Nephron progenitor cell (in vitro differentiated cells): Measurements from ENCODE around the gene MSI2.
A peak's percentile ranks its signal among the peaks of the same experiment; 100 is the strongest.

Experiments
- DNase-seq: peaks from one replicate; pipeline ENCODE4 v3.0.0; 2021
- H3K27ac Mint-ChIP-seq: 2 replicates; pipeline ENCODE4 v1.8.0; 2021; ENCODE audit warnings: mild to moderate bottlenecking, moderate library complexity, mixed read lengths
- H3K27me3 Mint-ChIP-seq: 2 replicates; pipeline ENCODE4 v1.8.0; 2021; ENCODE audit warnings: mild to moderate bottlenecking, low read depth, mixed read lengths; ENCODE audit not compliant: poor library complexity
- H3K36me3 Mint-ChIP-seq: 2 replicates; pipeline ENCODE4 v1.8.0; 2021; ENCODE audit warnings: low read depth, mixed read lengths
- H3K4me1 Mint-ChIP-seq: 2 replicates; pipeline ENCODE4 v1.8.0; 2021; ENCODE audit warnings: mixed read lengths
- H3K4me3 Mint-ChIP-seq: 2 replicates; pipeline ENCODE4 v1.8.0; 2021; ENCODE audit warnings: mild to moderate bottlenecking, moderate library complexity, mixed read lengths
- H3K9me3 Mint-ChIP-seq: 2 replicates; pipeline ENCODE4 v1.8.0; 2021; ENCODE audit warnings: mild to moderate bottlenecking, moderate library complexity, mixed read lengths
- TF ChIP-seq, protein P1 (sequence below): fragments of 200-600 bp; sonication (generic); IDR thresholded peaks from 2 replicates; pipeline ENCODE4 v1.5.0; 2021; ENCODE audit warnings: antibody characterized with exemption

Gene MSI2

DNA sequence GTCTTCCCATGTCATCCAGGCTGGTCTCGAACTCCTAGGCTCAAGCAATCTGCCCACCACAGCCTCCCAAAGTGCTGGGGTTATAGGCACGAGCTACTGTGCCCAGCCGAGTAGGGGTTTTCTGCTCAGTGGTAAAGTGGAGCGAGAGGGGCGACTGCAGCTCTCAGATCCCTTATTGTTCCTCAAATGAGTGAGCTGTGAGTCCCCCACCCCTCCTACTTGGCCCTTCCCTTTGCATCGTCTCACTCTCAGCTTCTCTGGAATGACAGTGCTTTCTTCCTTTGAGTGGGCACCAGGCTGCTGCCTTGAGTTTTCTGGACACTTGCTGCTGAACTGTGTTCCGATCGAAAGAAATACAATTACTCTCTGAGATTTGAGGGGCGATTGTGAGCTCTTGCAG is 63.5 kb downstream of the MSI2 start:
- H3K4me3 Mint-ChIP-seq, result no peak overlapping the region
- no peak for DNase-seq
- H3K9me3 Mint-ChIP-seq, result no peaks in the 10 kb centered on the region
- no peak overlapping the region for H3K27ac Mint-ChIP-seq
- peaks cover 5% of the 10 kb centered on the region for H3K27me3 Mint-ChIP-seq
- peaks cover 70% of the 10 kb centered on the region for H3K36me3 Mint-ChIP-seq
- peaks cover 73% of the 10 kb centered on the region for H3K4me1 Mint-ChIP-seq
- TF ChIP-seq, protein P1, sequence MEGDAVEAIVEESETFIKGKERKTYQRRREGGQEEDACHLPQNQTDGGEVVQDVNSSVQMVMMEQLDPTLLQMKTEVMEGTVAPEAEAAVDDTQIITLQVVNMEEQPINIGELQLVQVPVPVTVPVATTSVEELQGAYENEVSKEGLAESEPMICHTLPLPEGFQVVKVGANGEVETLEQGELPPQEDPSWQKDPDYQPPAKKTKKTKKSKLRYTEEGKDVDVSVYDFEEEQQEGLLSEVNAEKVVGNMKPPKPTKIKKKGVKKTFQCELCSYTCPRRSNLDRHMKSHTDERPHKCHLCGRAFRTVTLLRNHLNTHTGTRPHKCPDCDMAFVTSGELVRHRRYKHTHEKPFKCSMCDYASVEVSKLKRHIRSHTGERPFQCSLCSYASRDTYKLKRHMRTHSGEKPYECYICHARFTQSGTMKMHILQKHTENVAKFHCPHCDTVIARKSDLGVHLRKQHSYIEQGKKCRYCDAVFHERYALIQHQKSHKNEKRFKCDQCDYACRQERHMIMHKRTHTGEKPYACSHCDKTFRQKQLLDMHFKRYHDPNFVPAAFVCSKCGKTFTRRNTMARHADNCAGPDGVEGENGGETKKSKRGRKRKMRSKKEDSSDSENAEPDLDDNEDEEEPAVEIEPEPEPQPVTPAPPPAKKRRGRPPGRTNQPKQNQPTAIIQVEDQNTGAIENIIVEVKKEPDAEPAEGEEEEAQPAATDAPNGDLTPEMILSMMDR, result no peak

DNA sequence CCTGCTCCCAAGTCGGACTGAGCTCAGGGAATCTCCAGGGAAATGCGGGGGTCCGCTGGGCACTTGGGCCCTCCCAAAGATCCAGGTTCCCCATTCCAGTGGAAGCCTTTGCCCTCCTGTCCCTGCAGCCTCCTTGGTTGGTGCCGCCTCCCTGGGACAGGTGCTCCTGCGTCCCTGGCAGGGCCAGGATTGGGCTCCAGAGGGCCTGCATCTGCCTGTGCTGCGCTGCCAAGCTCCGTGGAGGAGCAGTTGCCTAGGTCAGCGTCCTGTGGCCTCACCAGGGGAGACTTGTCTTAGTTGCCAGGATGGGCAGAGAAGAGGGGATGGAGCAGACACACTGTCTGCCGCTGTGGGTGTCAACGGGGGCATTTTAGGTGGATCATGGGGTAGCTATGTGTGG is 67.1 kb downstream of the MSI2 start:
- no peak overlapping the region for H3K27ac Mint-ChIP-seq
- TF ChIP-seq, protein P1, result no peak
- no peaks in the 10 kb centered on the region for H3K9me3 Mint-ChIP-seq
- peaks cover 81% of the 10 kb centered on the region for H3K4me1 Mint-ChIP-seq
- DNase-seq, result no peak
- no peak overlapping the region for H3K4me3 Mint-ChIP-seq
- H3K36me3 Mint-ChIP-seq, result peaks cover 72% of the 10 kb centered on the region
- peaks cover 9% of the 10 kb centered on the region for H3K27me3 Mint-ChIP-seq

DNA sequence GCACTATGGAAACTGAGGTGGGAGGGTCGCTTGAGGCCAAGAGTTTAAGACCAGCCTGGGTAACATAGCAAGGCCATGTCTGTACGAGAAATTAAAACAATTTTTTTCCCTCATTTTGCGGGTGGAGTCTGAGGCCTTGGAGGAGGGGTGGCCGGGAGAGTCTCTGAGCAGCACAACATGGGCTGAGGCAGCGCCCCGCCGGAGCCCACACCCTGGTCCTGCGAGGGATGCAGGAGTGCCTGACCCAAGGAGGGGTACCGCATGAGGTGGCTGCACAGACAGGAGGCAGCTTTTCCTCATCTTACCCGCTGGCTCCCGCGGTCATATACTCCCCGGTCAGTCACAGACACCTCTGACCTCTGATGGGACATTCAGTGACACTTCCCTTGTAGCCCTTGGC is 67.7 kb downstream of the MSI2 start:
- H3K4me3 Mint-ChIP-seq, result no peak overlapping the region
- H3K27me3 Mint-ChIP-seq, result peaks cover 6% of the 10 kb centered on the region
- H3K4me1 Mint-ChIP-seq, result peaks cover 81% of the 10 kb centered on the region
- no peaks in the 10 kb centered on the region for H3K9me3 Mint-ChIP-seq
- H3K36me3 Mint-ChIP-seq, result peaks cover 71% of the 10 kb centered on the region
- DNase-seq, result no peak
- peak overlapping the region; percentile 75 for H3K27ac Mint-ChIP-seq
- TF ChIP-seq, protein P1, result no peak

DNA sequence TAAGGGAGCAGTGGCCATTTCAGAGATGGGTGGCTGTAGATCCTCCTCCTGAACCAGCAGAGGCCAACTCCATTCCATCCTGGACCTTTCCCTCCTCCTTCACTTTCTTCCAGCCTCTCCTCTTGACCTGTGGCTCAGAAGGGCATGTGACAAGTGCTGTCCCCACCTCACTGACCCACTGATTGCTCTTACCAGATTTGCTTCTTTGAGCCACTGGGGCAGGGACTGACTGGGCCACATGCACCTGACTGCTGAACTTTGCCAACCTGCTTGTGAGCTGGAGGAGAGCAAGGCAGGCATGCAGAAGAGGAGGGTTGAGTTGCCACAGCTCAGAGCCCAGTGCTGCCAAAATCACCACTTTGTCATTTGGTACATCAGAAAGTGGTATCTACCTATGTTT is 68.3 kb downstream of the MSI2 start:
- Mint-ChIP-seq H3K4me1 (peaks cover 84% of the 10 kb centered on the region), H3K36me3 (peaks cover 69% of the 10 kb centered on the region), H3K27ac (no peak overlapping the region), H3K27me3 (peaks cover 6% of the 10 kb centered on the region), H3K9me3 (no peaks in the 10 kb centered on the region), H3K4me3 (no peak overlapping the region)
- TF ChIP-seq, protein P1, result no peak
- no peak for DNase-seq

DNA sequence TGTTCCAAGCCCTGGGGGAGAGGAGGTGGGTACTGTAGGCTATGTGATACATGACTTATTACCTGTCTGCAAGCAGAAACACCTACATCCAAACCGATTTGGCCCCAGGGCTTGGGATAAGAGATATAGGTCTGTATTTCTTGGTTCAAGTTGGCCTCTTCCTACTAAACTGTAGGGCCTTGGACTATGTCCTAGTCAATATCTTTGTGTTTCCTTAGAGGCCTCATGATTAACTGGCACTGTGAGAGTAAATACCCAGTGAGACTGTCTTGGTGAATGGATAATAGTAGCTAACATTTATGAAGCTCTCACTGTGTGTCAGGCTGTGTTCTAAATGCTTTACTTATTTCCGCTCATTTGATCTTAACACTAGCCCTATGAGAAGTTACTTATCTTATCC is 70.0 kb downstream of the MSI2 start:
- no peak overlapping the region for H3K4me3 Mint-ChIP-seq
- H3K27me3 Mint-ChIP-seq, result peaks cover 6% of the 10 kb centered on the region
- peak overlapping the region; percentile 93 for H3K27ac Mint-ChIP-seq
- no peak for DNase-seq
- H3K9me3 Mint-ChIP-seq, result no peaks in the 10 kb centered on the region
- TF ChIP-seq, protein P1, result no peak
- peaks cover 68% of the 10 kb centered on the region for H3K36me3 Mint-ChIP-seq
- peaks cover 81% of the 10 kb centered on the region for H3K4me1 Mint-ChIP-seq

DNA sequence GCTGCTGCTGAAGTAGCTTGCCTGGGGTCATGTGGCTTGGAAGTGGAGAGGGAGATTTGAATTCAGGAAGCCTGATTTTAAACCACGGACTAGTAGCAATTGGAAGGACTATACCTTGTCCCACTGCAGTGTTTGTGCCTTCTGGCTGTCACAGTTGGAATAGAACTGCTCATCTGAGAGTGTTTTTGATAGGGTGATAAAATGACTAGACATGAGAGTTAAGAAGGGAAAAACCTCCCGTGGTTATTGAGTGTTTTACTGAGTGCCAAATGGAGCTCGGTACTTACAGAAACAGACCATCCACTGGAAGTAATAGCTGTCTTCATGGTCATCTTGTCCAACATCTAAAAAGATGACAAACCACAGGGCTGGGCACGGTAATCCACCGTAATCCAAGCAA is 70.4 kb downstream of the MSI2 start:
- H3K4me1 Mint-ChIP-seq, result peaks cover 81% of the 10 kb centered on the region
- H3K36me3 Mint-ChIP-seq, result peaks cover 72% of the 10 kb centered on the region
- H3K4me3 Mint-ChIP-seq, result no peak overlapping the region
- TF ChIP-seq, protein P1, result no peak
- no peaks in the 10 kb centered on the region for H3K9me3 Mint-ChIP-seq
- no peak for DNase-seq
- H3K27me3 Mint-ChIP-seq, result peaks cover 6% of the 10 kb centered on the region
- peak overlapping the region; percentile 50 for H3K27ac Mint-ChIP-seq
